Stimulated activated CD4-positive, alpha-beta T cell treated with anti-CD3 and anti-CD28 coated beads, Interleukin-1b, Interleukin-23, amount 100 ng/mL, for 24 hours (primary cell): ENCODE data around the gene SHISA6.

ENCODE experiments used
- DNase-seq, 4 experiments: peaks; one replicate each; pipeline ENCODE4 v3.0.0-alpha.2; 2020; ENCODE audit warnings: low read depth in 4 of 4, low spot score in 1 of 4

SHISA6 gene

GRCh38 chr17:11240841-11241610 is at the start of gene SHISA6:
TSS of gene SHISA6 (plus strand) at chr17:11241213.
- DNase-seq: no peak

GRCh38 chr17:11195801-11196200 is 45.2 kb upstream of the SHISA6 start:
- DNase-seq: no peak

- DNase-seq: no peak
Observed at GRCh38 chr17:11204991-11205390, 36.0 kb upstream of the SHISA6 start.

GRCh38 chr17:11205659-11206058 is 35.4 kb upstream of the SHISA6 start:
- DNase-seq: no peak

- DNase-seq: no peak
Observed at GRCh38 chr17:11209906-11210305, 31.1 kb upstream of the SHISA6 start.

GRCh38 chr17:11212792-11213191 is 28.2 kb upstream of the SHISA6 start:
- no peak for DNase-seq

- DNase-seq: no peak
Observed at GRCh38 chr17:11216976-11217375, 24.0 kb upstream of the SHISA6 start.

- no peak for DNase-seq
Observed at GRCh38 chr17:11221196-11221595, 19.8 kb upstream of the SHISA6 start.

- no peak for DNase-seq
Observed at GRCh38 chr17:11221721-11222120, 19.3 kb upstream of the SHISA6 start.

GRCh38 chr17:11238705-11239104 is 2.3 kb upstream of the SHISA6 start:
- DNase-seq: no peak

GRCh38 chr17:11239379-11239970 is 1.5 kb upstream of the SHISA6 start:
- no peak for DNase-seq

GRCh38 chr17:11240041-11240840 is 772 bp upstream of the SHISA6 start:
- DNase-seq: no peak

GRCh38 chr17:11241611-11242226 is 706 bp downstream of the SHISA6 start:
- no peak for DNase-seq

- DNase-seq: no peak
Observed at GRCh38 chr17:11242411-11242810, 1.4 kb downstream of the SHISA6 start.

- no peak for DNase-seq
Observed at GRCh38 chr17:11244776-11245175, 3.8 kb downstream of the SHISA6 start.

GRCh38 chr17:11245187-11245586 is 4.2 kb downstream of the SHISA6 start:
- no peak for DNase-seq

- no peak for DNase-seq
Observed at GRCh38 chr17:11245791-11246190, 4.8 kb downstream of the SHISA6 start.

- no peak for DNase-seq
Observed at GRCh38 chr17:11250161-11250560, 9.1 kb downstream of the SHISA6 start.

GRCh38 chr17:11251561-11252107 is 10.6 kb downstream of the SHISA6 start:
- no peak for DNase-seq

GRCh38 chr17:11252146-11252545 is 11.1 kb downstream of the SHISA6 start:
- no peak for DNase-seq

GRCh38 chr17:11256877-11257276 is 15.9 kb downstream of the SHISA6 start:
- DNase-seq: no peak
